D341Med (cell line): ENCODE results near the gene DNAH1.

Experiments
- DNase-seq: peaks from one replicate; pipeline ENCODE4 v3.0.0; 2012; ENCODE audit warnings: low spot score

The DNAH1 gene

DNA sequence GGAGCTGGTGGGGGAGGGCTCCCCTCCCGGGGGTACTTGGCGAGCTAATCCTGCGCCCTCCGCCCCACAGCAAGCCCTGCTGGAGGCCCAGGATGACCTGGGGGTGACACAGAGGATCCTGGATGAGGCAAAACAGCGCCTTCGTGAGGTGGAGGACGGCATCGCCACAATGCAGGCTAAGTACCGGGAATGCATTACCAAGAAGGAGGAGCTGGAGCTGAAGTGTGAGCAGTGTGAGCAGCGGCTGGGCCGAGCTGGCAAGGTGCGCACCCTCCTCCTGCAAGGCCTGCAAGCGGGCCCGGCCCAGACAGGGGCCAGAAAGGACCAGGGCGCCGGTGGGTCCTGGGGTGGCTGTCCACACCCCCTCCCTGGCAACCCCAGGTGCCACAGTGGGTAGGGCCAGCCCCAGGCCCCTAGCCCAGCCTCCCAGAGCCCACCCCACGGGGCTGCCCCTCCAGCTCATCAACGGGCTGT lies 72.3 kb downstream of the DNAH1 start:
- no peak for DNase-seq

DNA sequence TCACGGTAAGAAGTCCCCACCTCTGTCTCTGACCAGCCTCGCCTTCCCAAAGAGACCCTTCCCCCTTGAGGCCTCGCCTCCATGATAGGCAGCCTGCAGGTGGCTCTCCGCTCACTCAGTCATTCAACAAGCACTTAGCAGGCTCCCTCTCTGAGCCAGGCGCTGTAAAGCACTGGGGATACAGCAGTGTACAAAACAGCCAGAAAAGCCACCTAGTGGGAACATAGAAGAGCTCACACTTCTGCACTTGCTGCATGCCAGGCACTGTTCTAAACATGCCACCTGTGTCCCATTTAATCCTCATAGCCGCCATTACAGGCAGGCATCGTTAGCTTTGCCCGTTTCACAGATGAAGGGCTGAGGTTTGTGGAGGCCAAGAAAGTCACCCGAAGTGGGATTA lies 72.8 kb downstream of the DNAH1 start:
- no peak for DNase-seq

DNA sequence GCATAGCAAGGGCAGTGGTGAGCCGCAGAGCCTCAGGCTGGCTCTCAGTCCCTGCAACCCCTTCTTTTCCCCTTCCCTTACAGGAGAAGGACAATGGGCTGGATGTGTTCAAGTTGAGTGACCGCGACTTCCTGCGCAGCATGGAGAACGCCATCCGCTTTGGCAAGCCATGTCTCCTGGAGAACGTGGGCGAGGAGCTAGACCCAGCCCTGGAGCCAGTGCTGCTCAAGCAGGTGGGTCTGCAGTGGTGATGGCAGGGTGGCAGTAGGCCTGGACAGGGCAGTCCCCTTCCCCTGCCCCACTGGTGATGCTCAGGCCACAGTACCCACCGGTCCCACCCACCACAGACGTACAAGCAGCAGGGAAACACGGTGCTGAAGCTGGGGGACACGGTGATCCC lies 75.0 kb downstream of the DNAH1 start:
- no peak for DNase-seq

DNA sequence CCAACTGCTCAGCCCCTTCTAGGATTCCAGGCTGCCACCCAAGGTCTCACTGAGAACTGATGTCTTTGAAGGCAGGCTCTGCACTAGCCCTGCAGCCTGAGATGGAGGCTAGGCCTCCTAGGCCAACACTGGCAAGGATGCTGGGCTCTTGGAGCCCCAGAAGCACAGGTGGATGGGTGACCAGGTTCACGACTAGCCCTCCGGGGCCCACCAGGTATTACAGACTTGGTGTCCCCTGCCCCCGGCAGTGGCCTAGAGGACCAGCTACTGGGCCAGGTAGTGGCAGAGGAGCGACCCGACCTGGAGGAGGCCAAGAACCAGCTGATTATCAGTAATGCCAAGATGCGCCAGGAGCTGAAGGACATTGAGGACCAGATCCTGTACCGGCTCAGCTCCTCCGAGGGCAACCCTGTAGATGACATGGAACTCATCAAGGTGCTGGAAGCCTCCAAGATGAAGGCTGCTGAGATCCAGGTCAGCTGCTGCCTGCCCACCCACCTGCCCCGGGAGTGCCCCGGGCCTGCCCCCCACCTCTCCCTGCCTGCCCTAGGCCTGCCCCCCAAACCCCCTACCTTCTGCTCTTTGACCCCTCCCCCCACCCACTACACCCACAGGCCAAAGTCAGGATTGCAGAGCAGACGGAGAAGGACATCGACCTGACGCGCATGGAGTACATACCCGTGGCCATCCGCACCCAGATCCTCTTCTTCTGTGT lies 76.3 kb downstream of the DNAH1 start:
- no peak for DNase-seq

DNA sequence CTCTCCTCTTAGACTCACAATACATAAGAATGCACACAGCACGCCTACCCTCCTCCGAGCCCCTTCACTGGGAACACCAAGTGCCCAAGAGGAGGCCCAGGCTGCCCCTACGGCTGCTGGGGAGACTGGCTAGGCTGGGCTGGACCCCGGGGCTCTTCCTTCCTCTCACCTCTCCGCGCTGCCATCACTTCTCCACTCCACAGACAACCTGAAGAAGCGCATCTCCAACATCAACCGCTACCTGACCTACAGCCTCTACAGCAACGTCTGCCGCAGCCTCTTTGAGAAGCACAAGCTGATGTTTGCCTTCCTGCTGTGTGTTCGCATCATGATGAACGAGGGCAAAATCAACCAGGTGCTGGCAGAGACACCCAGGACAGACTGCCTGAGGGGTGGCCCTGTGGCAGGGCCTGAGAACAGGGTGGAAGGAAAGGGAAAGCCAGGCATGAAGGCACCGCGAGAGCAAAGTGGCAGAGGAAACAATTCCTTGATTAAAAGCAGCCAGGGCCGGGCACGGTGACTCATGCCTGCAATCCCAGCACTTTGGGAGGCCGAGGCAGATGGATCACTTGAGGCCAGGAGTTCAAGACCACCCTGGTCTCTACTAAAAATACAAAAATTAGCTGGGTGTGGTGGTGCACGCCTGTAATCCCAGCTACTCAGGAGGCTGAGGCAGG lies 77.2 kb downstream of the DNAH1 start:
- DNase-seq, result no peak

DNA sequence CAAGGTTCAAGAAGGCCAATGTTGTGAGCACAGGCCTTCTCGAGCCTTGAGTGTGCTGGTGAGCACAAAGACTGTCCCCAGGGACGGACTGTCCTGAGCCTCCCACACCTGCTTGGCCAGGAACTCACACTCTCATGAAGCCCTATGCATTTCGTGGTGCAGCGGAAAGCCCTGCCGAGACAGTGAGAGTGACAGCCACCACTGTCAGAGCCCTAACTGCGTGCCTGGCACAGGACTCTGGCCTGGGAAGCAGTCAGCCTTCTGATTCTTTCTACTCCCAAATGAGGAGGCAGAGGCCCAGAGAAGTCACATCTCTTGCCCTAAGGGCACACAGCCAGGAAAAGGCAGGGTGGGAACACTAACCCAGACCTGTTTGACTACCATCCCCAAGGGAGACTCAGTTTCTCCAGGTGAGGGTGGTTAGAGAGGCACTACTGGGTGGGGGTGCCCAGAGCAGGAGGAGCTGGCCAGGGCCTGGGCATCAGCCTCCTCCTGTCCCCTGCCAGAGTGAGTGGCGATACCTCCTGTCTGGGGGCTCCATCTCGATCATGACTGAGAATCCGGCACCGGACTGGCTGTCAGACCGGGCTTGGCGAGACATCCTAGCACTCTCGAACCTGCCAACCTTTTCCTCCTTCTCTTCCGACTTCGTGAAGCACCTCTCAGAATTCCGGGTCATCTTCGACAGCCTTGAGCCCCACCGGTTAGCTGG lies 78.0 kb downstream of the DNAH1 start:
- DNase-seq, result no peak

DNA sequence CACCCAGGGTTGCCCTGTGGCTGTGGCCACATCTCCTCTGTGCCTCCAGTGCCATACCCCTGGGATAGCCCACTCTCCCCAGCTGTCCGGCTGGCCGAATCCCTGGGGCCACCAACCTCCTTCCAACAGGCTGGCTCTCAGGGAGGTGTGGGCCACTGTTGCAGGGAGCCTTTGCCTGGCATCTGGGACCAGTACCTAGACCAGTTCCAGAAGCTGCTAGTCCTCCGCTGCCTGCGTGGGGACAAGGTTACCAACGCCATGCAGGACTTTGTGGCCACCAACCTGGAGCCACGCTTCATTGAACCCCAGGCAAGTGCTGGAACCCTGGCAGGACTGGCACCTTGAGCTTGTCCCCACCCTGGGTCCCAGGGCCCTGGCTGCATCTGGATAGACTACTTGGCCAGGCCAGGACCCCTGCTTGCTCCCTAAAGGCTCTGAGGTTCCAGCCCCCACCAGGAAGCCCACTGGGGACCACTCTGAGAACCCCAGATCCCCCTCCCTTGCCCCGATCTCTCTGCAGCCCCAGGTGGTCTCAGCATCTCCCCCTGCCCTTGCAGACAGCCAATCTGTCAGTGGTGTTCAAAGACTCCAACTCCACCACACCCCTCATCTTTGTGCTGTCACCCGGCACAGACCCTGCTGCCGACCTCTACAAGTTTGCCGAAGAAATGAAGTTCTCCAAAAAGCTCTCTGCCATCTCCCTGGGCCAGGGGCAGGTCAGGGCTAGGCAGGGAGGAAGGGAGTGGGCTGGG lies 78.8 kb downstream of the DNAH1 start:
- no peak for DNase-seq

DNA sequence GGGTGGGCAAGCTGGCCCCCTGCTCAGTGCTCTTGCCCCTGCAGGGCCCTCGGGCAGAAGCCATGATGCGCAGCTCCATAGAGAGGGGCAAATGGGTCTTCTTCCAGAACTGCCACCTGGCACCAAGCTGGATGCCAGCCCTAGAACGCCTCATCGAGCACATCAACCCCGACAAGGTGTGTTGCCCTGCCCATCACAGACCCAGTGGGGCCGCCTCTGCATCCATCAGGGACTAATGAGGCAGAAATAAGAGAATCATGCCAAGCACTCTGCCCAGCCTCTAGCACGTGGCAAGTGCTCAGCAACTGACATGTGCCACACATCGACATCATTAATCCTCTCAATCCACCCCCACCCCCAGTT lies 79.4 kb downstream of the DNAH1 start:
- DNase-seq, result no peak

DNA sequence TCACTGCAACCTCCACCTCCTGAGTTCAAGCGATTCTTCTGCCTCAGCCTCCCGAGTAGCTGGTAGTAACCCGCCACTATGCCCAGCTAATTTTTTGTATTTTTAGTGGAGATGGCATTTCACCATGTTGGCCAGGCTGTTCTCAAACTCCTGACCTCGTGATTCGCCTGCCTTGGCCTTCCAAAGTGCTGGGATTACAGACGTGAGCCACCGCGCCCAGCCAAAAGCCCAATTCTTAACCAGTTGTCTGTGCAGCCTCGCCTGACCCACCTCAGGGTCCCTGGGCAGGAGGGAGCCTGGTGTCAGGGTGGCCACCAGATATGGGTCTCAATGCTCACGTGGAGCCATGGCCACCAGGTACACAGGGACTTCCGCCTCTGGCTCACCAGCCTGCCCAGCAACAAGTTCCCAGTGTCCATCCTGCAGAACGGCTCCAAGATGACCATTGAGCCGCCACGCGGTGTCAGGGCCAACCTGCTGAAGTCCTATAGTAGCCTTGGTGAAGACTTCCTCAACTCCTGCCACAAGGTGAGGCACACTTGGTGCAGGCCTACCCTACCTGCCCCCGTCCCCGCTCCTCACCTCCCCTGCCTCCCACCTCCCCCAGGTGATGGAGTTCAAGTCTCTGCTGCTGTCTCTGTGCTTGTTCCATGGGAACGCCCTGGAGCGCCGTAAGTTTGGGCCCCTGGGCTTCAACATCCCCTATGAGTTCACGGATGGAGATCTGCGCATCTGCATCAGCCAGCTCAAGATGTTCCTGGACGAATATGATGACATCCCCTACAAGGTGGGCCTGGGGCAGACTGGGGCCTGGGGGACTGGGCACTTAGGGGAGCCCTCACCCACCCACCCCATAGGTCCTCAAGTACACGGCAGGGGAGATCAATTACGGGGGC lies 80.1 kb downstream of the DNAH1 start:
- no peak for DNase-seq

DNA sequence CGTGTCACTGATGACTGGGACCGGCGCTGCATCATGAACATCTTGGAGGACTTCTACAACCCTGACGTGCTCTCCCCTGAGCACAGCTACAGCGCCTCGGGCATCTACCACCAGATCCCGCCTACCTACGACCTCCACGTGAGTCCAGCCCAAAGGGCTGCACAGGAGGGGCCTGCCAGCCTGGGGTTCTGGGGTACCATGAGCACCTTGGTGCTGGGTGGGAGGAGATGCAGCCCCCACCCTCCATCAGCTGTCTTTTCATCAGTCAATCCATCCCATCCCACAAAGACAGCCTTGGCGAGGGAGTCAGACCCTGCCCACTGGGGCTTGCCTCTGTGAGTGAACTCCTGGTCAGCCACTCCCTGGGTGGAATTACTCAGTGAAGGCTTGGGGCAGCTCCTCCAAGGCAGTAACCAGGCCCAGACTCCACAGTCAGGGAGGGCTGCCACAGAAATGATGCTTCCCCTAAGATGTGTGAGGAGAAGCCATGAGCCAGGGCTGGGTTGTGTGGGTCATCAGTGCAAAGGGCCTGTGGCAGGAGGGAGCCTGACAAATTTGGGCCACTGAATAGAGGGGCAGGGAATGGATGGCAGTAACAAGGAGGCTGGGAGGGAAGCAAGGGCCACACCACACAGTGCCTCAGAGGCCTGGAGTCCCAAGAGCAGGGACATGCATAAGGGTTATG lies 80.9 kb downstream of the DNAH1 start:
- no peak for DNase-seq

DNA sequence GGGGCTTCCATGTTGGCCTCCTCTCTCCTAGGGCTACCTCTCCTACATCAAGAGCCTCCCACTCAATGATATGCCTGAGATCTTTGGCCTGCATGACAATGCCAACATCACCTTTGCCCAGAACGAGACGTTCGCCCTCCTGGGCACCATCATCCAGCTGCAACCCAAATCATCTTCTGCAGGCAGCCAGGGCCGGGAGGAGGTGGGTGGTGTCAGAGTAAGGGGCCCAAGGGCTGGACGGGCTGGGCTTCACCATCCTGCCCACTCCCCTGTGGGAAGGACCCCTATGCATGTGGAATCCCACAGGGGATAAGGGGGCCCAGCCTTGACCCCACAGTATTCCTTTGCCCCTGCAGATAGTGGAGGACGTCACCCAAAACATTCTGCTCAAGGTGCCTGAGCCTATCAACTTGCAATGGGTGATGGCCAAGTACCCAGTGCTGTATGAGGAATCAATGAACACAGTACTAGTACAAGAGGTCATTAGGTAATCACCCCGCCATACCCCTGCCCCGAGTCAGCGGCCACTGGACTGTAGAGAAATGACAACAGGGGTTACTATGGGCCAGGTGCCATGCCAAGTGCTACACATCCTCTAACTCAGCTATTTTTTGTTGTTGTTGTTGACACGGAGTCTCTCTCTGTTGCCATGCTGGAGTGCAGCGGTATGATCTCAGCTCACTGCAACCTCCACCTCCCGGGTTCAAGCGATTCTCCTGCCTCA lies 81.7 kb downstream of the DNAH1 start:
- no peak for DNase-seq

DNA sequence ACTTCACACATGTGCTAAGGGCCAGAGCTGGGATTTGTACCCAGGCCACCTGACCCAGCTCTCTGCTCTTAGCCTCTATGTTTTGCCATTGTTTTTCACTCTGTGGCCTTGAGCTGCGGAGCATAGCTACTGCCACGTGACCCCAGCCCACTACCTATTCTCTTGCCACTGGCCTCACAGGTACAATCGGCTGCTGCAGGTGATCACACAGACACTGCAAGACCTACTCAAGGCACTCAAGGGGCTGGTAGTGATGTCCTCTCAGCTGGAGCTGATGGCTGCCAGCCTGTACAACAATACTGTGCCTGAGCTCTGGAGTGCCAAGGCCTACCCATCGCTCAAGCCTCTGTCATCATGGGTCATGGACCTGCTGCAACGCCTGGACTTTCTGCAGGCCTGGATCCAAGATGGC lies 82.6 kb downstream of the DNAH1 start:
- no peak for DNase-seq

DNA sequence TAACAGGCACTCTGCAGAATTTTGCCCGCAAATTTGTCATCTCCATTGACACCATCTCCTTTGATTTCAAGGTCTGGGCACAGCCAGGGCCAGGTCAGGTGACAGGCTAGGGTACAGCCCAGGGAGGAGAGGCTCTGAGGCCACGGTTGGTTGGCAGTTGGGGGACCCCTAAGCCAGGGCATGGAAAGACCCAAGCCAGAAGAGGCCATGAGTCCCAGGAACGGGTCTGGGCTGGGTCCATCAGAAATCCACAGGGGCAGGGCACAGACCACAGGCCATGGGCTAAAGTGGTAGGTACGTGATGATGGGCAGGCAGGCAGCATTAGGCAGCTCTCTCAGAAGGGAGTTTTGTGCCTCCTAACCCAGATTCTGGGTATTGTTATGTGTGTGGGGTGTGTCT lies 83.0 kb downstream of the DNAH1 start:
- no peak for DNase-seq

DNA sequence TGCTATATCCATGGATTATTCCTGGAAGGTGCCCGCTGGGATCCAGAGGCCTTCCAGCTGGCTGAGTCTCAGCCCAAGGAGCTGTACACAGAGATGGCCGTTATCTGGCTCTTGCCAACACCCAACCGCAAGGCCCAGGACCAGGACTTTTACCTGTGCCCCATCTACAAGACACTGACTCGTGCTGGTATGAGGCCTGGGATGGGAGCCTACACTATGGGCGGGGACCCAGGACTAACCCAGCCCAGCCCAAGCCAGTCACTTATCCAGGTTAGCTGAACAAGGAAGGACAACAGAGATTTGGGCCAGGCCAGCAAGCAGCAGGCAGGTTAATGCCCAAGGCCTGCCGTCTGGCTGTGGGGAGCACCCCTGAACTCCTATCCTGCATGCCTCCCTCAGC lies 83.5 kb downstream of the DNAH1 start:
- no peak for DNase-seq

DNA sequence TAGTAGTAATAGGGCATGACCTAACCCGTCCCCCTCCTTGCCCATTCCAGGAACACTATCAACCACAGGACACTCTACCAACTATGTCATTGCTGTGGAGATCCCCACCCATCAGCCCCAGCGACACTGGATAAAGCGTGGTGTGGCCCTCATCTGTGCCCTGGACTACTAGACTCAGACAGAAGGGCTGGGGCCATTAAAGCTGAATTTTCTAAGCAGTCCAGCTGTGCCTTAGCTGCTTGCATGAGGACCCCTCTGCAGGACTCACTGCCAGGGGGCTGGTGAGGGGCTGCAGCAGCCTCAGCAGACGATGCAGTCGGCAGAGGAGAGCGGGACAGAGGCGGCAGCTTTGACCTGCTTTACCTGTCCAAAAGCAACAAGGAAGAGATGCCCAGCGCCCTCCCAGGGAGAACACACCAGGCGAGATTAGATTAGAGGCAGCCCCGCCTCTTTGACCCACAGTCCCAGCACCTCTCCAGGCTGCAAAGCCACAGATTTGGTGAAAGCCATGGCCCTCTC lies 84.2 kb downstream of the DNAH1 start:
- no peak for DNase-seq

DNA sequence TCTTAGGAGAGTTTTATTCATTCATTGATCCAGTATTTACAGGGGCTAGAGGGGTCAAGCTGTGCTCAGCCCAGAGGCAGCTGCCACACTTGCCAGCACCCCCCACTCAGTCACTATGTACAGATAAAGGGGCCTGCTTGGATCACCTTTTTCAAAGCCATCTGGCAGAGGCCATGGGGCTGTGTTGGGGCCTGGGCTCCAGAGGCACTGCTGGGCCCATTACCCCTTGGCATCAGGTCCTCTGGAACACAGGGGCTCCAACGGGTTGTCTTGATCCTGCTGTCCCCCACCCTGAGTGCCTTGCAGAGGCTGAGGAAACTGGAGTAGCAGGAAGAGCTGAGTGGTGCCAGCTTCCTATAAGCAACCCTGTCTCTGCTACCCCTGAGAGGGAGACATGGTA lies 84.9 kb downstream of the DNAH1 start:
- DNase-seq, result no peak

DNA sequence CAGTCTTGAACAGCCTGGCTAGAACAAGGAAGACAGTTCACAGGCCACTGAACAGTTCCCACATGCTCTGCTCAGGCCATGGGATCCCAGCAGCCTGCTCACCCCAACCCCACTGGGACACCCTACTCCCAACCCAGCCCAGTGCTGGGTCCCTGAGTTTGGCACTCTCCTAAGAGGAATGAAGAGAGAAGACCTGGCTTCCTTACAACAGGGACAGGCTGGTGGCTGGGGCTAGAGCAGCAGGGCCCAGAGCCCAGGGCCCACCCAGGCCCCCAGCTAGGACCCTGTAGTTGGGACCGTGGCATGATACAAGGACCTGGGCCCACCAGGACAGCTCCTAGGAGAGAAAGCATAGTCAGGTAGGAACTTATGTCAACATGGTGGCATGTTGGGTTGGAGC lies 85.4 kb downstream of the DNAH1 start:
- DNase-seq, result no peak

DNA sequence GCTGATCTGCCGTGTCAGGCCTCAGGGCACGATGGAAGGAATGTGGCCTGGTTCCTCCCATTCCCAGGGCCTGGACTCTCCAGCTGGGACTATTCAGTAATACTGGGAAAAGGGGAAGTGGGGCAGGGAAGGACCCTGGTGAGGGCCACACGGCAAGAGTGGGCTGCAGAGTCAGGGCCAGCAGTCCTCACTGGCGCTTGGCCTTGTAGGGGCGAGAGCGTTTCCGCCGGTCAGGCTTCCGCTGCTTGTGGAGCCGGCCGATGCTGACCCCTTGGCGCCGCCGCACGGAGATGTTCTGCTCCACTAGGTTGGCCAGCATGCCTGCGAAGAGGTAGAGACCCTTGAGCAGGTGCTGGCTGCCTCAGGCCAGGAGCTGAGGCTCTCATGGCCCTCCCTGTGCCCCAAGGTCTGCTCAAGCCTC lies 86.0 kb downstream of the DNAH1 start:
- DNase-seq, result no peak

DNA sequence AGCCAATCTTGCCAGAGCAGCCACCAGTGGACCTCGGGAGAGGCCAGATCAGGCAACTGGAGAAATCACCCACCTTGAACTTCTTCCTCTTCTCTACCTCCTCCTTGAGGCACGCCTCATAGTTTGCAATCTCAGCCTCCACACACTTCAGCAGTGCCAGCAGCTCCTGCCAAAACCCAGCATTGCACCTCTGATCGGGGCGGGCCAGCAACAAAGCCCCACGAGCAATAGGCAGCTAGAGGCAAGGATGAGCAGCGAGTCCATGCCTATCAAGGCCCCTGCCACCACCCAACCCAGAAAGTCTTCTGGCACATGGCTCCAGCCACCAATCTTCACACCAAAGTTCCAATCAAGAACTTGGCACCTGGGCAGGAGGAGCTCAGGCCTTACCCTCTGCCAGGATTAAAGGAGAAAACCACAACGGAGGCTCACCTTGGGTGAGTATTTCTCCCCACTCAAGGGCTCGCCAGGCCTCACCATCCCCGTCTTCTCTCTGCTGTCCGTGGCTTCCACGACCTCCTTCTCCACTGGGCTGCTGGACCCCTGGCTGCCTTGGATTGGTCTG lies 86.7 kb downstream of the DNAH1 start:
- no peak for DNase-seq
